ENCODE measurements around the gene SRP68.

- TF ChIP-seq CTCF (IDR thresholded peaks at IDR 0.05) = no peak
- no peak for TF ChIP-seq POLR2A (IDR thresholded peaks at IDR 0.05)
Measured at GRCh38 chr17:76115138-76115754, 42.9 kb upstream of the SRP68 start.
